ENCODE measurements around the gene UPP1. TPM values are rescaled to one million over a fixed set of nuclear protein-coding genes. Genes with fewer than 3 reads are reported as not detected.
"Not testable (repeated sequence)": the region's sequence is repeated elsewhere in the genome, so short reads cannot be mapped to it uniquely, and the experiment has no call there.

UPP1 gene
- total RNA-seq, 4 donors from 2014 or later = 15.4 to 24.0 (median 16.4) TPM

DNA sequence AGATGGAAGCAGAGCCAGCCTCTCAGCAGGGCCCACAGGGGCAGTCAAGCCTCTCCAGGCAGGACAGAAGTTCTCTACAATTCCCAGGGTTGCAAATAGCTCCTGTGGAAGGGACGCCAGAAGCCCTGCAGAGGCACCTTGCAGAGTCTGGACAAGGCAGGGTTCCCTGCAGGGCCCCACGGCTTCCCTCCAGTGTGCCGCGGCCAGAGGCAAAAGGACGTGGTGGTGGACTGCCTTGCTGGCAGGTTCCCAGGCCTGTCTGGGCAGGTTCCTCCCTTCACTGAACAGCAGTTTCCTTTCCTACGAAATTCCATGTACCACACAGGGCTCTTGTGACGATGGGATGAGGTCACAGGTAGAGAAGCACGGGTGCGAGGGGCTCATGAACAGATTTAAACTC, 25.1 kb downstream of the UPP1 start:
- no peak overlapping the region for H3K4me3 ChIP-seq
- peaks cover 0 to under 1% (median 0%) of the 10 kb centered on the region in 3 donors for H3K36me3 ChIP-seq
- peaks cover 0 to 3% (median 0%) of the 10 kb centered on the region in 4 donors for H3K4me1 ChIP-seq
- DNase-seq = no peak
- TF ChIP-seq, protein P1, sequence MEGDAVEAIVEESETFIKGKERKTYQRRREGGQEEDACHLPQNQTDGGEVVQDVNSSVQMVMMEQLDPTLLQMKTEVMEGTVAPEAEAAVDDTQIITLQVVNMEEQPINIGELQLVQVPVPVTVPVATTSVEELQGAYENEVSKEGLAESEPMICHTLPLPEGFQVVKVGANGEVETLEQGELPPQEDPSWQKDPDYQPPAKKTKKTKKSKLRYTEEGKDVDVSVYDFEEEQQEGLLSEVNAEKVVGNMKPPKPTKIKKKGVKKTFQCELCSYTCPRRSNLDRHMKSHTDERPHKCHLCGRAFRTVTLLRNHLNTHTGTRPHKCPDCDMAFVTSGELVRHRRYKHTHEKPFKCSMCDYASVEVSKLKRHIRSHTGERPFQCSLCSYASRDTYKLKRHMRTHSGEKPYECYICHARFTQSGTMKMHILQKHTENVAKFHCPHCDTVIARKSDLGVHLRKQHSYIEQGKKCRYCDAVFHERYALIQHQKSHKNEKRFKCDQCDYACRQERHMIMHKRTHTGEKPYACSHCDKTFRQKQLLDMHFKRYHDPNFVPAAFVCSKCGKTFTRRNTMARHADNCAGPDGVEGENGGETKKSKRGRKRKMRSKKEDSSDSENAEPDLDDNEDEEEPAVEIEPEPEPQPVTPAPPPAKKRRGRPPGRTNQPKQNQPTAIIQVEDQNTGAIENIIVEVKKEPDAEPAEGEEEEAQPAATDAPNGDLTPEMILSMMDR (IDR thresholded peaks at IDR 0.05) = no peak
- no peak for TF ChIP-seq POLR2A (IDR thresholded peaks at IDR 0.05)
- no peaks in the 10 kb centered on the region for H3K9me3 ChIP-seq
- H3K27me3 ChIP-seq = no peaks in the 10 kb centered on the region
- no peak overlapping the region for H3K27ac ChIP-seq

DNA sequence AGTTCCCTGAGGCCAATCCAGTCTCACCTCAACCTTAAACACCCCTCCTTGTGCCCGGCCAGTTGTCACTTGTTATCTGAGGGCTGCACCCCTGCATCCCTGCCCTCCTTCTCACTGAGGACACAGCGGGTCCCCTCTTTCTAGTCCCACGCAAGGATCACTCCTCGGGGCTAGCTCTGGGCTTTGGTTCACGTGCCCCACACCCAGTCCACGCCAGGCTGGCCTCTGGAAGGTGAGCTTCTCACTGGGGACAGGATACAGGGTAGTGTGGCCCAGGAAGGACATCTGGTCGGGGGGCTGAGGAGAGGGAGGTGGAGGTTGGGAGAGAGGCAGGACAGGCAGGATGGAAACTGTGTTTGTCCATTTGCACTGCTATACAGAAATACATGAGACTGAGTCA, 25.5 kb downstream of the UPP1 start:
- no peak for DNase-seq
- Histone ChIP-seq H3K27ac (no peak overlapping the region), H3K27me3 (no peaks in the 10 kb centered on the region), H3K9me3 (no peaks in the 10 kb centered on the region), H3K4me3 (no peak overlapping the region), H3K4me1 (peaks cover 0 to 3% (median 0%) of the 10 kb centered on the region in 4 donors), H3K36me3 (no peaks in the 10 kb centered on the region)
- TF ChIP-seq, protein P1 (IDR thresholded peaks at IDR 0.05) = no peak
- TF ChIP-seq POLR2A (IDR thresholded peaks at IDR 0.05) = no peak

DNA sequence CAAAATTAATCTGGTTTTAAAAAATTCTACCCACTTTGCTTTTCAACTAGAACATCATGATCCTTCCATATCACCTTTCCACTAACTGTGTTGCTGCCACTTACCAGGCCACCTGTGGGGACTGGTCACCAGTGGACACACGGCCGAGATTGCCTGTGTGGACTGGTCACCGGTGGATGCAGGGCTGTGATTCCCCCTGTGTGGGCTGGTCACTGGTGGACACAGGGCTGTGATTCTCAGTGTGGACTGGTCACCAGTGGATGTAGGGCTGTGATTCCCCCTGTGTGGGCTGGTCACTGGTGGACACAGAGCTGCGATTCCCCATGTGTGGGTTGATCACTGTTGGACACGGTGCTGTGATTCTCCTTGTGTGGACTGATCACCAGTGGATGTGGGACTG, 27.0 kb downstream of the UPP1 start:
- no peak overlapping the region for H3K27ac ChIP-seq
- no peak for DNase-seq
- H3K4me1 ChIP-seq = no peaks in the 10 kb centered on the region
- no peak for TF ChIP-seq POLR2A (IDR thresholded peaks at IDR 0.05)
- TF ChIP-seq, protein P1 (IDR thresholded peaks at IDR 0.05) = no peak
- no peak overlapping the region for H3K4me3 ChIP-seq
- H3K9me3 ChIP-seq = no peaks in the 10 kb centered on the region
- H3K36me3 ChIP-seq = no peaks in the 10 kb centered on the region
- no peaks in the 10 kb centered on the region for H3K27me3 ChIP-seq

DNA sequence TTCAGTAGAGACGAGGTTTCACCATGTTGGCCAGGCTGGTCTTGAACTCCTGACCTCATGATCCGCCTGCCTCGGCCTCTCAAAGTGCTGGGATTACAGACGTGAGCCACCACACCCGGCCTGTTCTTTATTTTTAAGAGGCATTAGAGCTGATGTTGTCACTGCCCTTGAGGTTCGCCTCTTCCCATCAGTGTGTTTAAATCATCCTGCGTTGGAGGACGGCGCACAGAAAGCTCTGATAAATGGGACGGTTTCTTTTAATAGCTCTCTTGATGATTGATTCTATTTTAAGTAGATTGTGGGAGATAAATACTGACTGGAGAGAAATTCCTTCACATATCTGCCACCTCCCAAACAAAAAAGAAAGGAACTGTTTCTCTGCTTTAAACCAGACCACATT, 29.0 kb downstream of the UPP1 start:
- no peak for DNase-seq
- Histone ChIP-seq H3K27me3 (no peaks in the 10 kb centered on the region), H3K27ac (no peak overlapping the region), H3K4me1 (no peaks in the 10 kb centered on the region), H3K9me3 (no peaks in the 10 kb centered on the region), H3K4me3 (no peak overlapping the region), H3K36me3 (no peaks in the 10 kb centered on the region)
- TF ChIP-seq, protein P1 (IDR thresholded peaks at IDR 0.05) = no peak
- no peak for TF ChIP-seq POLR2A (IDR thresholded peaks at IDR 0.05)

DNA sequence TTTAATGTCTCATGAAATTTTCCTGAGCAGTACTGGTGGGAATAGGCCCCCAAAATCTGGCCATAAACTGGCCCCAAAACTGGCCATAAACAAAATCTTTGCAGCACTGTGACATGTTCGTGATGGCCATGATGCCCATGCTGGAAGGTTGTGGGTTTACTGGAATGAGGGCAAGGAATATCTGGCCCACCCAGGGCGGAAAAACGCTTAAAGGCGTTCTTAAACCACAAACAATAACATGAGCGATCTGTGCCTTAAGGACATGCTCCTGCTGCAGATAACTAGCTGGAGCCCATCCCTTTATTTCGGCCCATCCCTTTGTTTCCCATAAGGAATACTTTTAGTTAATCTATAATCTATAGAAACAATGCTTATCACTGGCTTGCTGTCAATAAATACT, 31.5 kb downstream of the UPP1 start:
- not testable (repeated sequence) for H3K36me3 ChIP-seq, H3K9me3 ChIP-seq, H3K27me3 ChIP-seq, DNase-seq, H3K4me3 ChIP-seq, H3K27ac ChIP-seq, H3K4me1 ChIP-seq

DNA sequence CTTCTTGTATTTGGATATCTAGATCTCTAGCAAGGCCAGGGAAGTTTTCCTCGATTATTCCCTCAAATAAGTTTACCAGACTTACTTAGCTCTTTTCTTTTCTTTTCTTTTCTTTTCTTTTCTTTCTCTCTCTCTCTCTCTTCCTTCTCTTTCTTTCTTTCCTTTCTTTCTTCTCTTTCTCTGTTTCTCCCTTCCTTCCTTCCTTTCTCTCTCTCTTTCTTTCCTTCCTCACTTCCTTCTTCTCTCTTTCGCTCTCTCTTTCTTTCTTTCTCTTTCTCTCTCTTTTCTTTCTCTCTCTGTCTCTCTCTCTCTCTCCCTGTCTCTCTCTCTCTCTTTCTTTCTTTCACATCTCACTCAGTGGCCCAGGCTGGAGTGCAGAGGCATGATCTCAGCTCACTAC, 37.0 kb downstream of the UPP1 start:
- Histone ChIP-seq H3K4me1 (no peaks in the 10 kb centered on the region), H3K9me3 (peaks cover 0 to 4% (median 0%) of the 10 kb centered on the region in 4 donors), H3K27ac (no peak overlapping the region), H3K4me3 (no peak overlapping the region), H3K36me3 (no peaks in the 10 kb centered on the region), H3K27me3 (no peaks in the 10 kb centered on the region)
- TF ChIP-seq, protein P1 (IDR thresholded peaks at IDR 0.05) = no peak
- TF ChIP-seq POLR2A (IDR thresholded peaks at IDR 0.05) = no peak
- no peak for DNase-seq

All from Peyer's patch (tissue), 4 donors.